ENCODE measurements around the gene PLCB3.

The PLCB3 gene

DNA sequence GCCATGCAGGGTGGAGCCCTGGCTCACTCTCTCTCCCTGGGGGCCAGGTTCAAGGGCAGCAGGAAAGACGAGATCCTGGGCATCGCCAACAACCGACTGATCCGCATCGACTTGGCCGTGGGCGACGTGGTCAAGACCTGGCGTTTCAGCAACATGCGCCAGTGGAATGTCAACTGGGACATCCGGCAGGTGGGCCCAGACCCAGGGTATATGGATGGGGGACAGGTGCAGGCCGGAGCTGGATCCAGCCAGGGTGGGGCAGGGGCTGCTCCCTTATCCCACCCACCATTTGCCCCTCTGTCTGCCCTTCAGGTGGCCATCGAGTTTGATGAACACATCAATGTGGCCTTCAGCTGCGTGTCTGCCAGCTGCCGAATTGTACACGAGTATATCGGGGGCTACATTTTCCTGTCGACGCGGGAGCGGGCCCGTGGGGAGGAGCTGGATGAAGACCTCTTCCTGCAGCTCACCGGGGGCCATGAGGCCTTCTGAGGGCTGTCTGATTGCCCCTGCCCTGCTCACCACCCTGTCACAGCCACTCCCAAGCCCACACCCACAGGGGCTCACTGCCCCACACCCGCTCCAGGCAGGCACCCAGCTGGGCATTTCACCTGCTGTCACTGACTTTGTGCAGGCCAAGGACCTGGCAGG is 28.2 kb upstream of the PLCB3 start:
- H3K4me1 ChIP-seq (ENCODE audit: low read depth, poor library complexity, severe bottlenecking) = peaks cover 17% of the 10 kb centered on the region
- no peak overlapping the region for H2AFZ ChIP-seq (ENCODE audit: low read depth)
- H3K79me2 ChIP-seq (ENCODE audit: insufficient read depth, low read depth) = no peaks in the 10 kb centered on the region
- TF ChIP-seq, protein P1, sequence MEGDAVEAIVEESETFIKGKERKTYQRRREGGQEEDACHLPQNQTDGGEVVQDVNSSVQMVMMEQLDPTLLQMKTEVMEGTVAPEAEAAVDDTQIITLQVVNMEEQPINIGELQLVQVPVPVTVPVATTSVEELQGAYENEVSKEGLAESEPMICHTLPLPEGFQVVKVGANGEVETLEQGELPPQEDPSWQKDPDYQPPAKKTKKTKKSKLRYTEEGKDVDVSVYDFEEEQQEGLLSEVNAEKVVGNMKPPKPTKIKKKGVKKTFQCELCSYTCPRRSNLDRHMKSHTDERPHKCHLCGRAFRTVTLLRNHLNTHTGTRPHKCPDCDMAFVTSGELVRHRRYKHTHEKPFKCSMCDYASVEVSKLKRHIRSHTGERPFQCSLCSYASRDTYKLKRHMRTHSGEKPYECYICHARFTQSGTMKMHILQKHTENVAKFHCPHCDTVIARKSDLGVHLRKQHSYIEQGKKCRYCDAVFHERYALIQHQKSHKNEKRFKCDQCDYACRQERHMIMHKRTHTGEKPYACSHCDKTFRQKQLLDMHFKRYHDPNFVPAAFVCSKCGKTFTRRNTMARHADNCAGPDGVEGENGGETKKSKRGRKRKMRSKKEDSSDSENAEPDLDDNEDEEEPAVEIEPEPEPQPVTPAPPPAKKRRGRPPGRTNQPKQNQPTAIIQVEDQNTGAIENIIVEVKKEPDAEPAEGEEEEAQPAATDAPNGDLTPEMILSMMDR (conservative IDR thresholded peaks at IDR 0.05; ENCODE audit: low read depth, low read length) = no peak
- no peak overlapping the region for H3K4me2 ChIP-seq
- H3K27ac ChIP-seq = no peak overlapping the region; the same call in 1 of the 2 replicates
- H3K4me3 ChIP-seq (IDR thresholded peaks at IDR 0.05; ENCODE audit: insufficient read depth, low read depth, low read length) = no peak overlapping the region
- H3K27me3 ChIP-seq (ENCODE audit: insufficient read depth, low read depth) = no peaks in the 10 kb centered on the region
- H3K36me3 ChIP-seq (ENCODE audit: insufficient read depth) = no peaks in the 10 kb centered on the region
- no peak overlapping the region for H3K9ac ChIP-seq
- no peaks in the 10 kb centered on the region for H4K20me1 ChIP-seq (ENCODE audit: insufficient read depth)

DNA sequence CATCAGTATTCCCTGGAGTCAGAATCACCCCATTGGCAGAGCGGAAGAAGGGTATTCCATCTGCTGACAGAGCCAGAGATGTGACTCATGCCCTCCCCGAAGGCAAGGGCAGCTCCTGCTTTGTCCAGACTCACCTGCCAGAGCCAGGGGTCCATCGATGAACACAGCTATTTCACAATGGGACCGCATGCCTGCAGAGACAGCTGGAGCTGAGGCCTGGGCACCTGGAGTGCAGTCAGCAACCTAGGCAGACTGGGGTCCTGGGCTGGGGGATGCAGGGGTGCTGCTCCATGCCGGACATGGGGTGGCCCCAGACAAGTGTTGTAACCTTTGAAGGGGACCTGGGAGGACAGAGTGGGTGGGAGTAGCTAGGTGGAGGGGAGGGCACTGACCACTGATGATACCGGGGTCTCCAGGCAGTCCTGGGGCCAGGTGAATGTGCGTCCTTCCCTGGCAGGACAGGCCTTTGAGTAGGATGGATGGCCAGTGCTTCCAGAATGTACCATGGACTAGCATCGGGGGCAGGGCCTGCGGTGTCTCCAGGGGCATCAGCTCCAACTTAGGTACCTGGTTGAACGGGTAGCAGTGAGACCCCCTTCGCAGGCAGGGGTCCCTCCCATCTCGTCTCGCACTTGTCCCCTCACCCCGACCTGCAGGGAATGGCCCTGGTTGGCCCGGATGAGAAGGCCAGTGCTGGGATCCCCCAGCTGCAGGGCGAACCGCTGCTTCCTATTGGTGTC is 27.0 kb upstream of the PLCB3 start:
- Histone ChIP-seq H3K9ac (no peak overlapping the region), H3K27me3 (ENCODE audit: insufficient read depth, low read depth) (no peaks in the 10 kb centered on the region), H3K36me3 (ENCODE audit: insufficient read depth) (no peaks in the 10 kb centered on the region), H3K27ac (no peak overlapping the region), H3K4me1 (ENCODE audit: low read depth, poor library complexity, severe bottlenecking) (peaks cover 18% of the 10 kb centered on the region), H3K4me3 (IDR thresholded peaks at IDR 0.05; ENCODE audit: insufficient read depth, low read depth, low read length) (no peak overlapping the region), H2AFZ (ENCODE audit: low read depth) (no peak overlapping the region), H3K79me2 (ENCODE audit: insufficient read depth, low read depth) (no peaks in the 10 kb centered on the region), H3K4me2 (no peak overlapping the region; the same call in 1 of the 2 replicates), H4K20me1 (ENCODE audit: insufficient read depth) (no peaks in the 10 kb centered on the region)
- TF ChIP-seq, protein P1 (conservative IDR thresholded peaks at IDR 0.05; ENCODE audit: low read depth, low read length) = no peak

DNA sequence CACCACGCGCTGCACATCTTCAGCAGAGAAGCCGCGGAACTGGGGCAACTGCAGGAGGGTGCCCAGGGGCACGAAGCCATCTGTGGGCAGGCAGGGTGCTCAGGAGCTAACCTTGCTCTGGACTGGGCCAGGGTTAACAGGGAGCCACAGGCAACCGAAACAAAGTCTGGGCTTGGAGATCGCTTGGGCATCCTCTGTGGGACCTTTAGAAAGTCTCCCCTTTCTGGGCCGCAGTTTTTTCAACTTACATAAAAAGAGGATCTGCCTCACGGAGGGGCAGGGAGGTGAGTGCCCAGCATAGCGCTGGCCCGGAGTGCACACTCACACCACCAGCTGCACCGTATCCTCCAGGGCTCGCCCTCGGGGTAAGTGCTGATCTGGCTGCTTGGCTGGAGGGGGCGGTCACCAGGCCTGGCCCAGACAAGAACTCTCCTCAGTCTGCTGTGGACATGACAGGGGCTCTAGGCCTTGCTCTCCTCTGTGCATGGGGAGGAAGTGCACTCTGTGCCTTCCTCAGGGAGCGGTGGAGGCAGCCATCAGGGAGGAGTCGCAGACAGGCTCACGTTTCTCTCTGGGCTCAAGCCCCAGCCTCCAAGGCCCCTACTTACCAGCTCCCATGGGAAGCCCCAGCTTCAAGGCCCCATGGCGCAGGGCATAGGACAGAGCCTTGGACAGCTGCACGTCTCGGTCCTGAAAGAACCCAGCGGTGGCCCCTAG is 26.3 kb upstream of the PLCB3 start:
- H3K4me2 ChIP-seq = peak overlapping the region; percentile 84
- no peaks in the 10 kb centered on the region for H3K79me2 ChIP-seq (ENCODE audit: insufficient read depth, low read depth)
- H3K27me3 ChIP-seq (ENCODE audit: insufficient read depth, low read depth) = no peaks in the 10 kb centered on the region
- no peak overlapping the region; the same call in 1 of the 2 replicates for H3K27ac ChIP-seq
- peaks cover 25% of the 10 kb centered on the region for H3K4me1 ChIP-seq (ENCODE audit: low read depth, poor library complexity, severe bottlenecking)
- TF ChIP-seq, protein P1 (conservative IDR thresholded peaks at IDR 0.05; ENCODE audit: low read depth, low read length) = no peak
- peak overlapping the region; percentile 67; the same call in 1 of the 2 replicates for H2AFZ ChIP-seq (ENCODE audit: low read depth)
- no peaks in the 10 kb centered on the region for H4K20me1 ChIP-seq (ENCODE audit: insufficient read depth)
- H3K36me3 ChIP-seq (ENCODE audit: insufficient read depth) = no peaks in the 10 kb centered on the region
- H3K9ac ChIP-seq = peak overlapping the region; percentile 53; the same call in 1 of the 2 replicates
- no peak overlapping the region for H3K4me3 ChIP-seq (IDR thresholded peaks at IDR 0.05; ENCODE audit: insufficient read depth, low read depth, low read length)

DNA sequence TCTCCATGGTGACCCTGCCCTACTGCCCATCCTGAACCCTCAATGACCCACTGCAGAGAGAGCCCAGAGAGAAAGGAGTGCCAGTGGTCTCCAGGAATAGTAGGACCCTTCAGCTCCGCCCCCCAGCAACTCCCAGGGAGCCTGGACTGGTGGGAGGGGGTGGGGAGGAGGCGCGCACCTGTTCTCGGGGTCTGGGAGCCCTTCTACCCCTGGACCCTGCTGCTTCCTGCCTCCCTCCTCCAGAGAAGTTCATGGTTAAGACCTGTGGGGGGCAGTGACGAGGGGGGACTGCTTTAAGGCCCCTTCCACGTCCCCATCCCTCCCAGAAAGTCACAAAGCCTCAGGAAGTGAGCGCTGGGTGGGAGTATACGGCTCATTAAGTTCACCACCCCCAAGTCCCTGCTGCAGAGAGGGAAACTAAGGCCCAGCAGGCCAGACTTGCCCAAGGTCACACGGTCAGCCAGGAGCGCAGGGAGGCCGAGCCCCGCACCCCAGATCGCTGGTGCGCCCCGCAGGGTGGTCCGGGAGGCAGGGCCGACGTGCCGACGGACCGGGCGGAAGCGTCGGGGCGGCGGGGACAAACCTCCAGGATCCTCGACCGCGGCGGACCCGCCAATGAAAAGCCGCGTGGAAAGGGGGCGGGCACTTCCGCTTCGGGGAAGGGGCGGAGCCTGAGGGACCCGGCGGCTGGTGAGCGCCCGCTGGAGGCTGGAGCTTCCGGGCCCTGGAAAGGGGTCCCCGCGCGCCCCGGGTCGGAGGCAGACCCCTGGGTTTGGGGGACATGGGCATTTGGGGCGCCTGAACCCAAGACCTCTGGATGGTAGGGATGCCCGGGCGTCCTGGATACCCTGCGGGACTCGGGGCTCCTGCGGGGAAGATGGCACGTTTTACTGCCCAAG is 25.5 kb upstream of the PLCB3 start, which contains the start of the genes NUDT22 and TRPT1:
TSS of gene NUDT22 (plus strand) at position 667 of the 899 bp plus-strand sequence. CDS start 379 bp downstream, outside the sequence.
TSS of gene TRPT1 (minus strand) at position 579 of the 899 bp plus-strand sequence. CDS start at position 253, 326 bp downstream.
- TF ChIP-seq, protein P1 (conservative IDR thresholded peaks at IDR 0.05; ENCODE audit: low read depth, low read length) = no peak
- peak within 1 kb of the TSS; percentile 32; the same call in 1 of the 2 replicates for H3K27ac ChIP-seq
- peak within 1 kb of the TSS; percentile 67 for H2AFZ ChIP-seq (ENCODE audit: low read depth)

More for the DNA sequence above, 25.5 kb upstream of the PLCB3 start, which contains the start of the genes NUDT22 and TRPT1:
- no peaks in the 10 kb centered on the region for H4K20me1 ChIP-seq (ENCODE audit: insufficient read depth)
- no peaks in the 10 kb centered on the region for H3K36me3 ChIP-seq (ENCODE audit: insufficient read depth)
- no peaks in the 10 kb centered on the region for H3K79me2 ChIP-seq (ENCODE audit: insufficient read depth, low read depth)
- H3K9ac ChIP-seq = peak within 1 kb of the TSS; percentile 53; the same call in 1 of the 2 replicates
- no peaks in the 10 kb centered on the region for H3K27me3 ChIP-seq (ENCODE audit: insufficient read depth, low read depth)
- H3K4me2 ChIP-seq = peak within 1 kb of the TSS; percentile 96
- H3K4me1 ChIP-seq (ENCODE audit: low read depth, poor library complexity, severe bottlenecking) = peaks cover 25% of the 10 kb centered on the region
- H3K4me3 ChIP-seq (IDR thresholded peaks at IDR 0.05; ENCODE audit: insufficient read depth, low read depth, low read length) = no peak within 1 kb of the TSS
